Natural killer cell (primary cell): Measurements from ENCODE around the gene ZNF415. TPM values are rescaled to one million over a fixed set of nuclear protein-coding genes. Genes with fewer than 3 reads are reported as not detected.

Source experiments
- ATAC-seq, 3 donors: fragments of 150-1000 bp in 2 of 3; fragments of 200-7000 bp in 1 of 3; cut with Tn5 transposase; 1 replicate in 1 of 3; 2 replicates in 2 of 3; pipeline ENCODE4 v1.10.0; 2021; ENCODE audit warnings: mild to moderate bottlenecking in 2 of 3, moderate library complexity in 2 of 3
- DNase-seq, 2 donors: peaks; one replicate each; pipeline versions ENCODE4 v3.0.0 to v3.0.0-alpha.2; 2013 to 2021; ENCODE audit warnings: mixed read lengths in 1 of 2
- H3K27ac ChIP-seq: one replicate; pipeline ENCODE4 v1.5.1; 2013; ENCODE audit warnings: mild to moderate bottlenecking, low read length
- H3K27me3 ChIP-seq: one replicate; pipeline ENCODE4 v1.6.1; 2013; ENCODE audit warnings: low read length; ENCODE audit not compliant: control insufficient read depth, insufficient read depth
- H3K36me3 ChIP-seq: one replicate; pipeline ENCODE4 v1.6.1; 2013; ENCODE audit warnings: low read length; ENCODE audit not compliant: control insufficient read depth, insufficient read depth
- H3K4me1 ChIP-seq: one replicate; pipeline ENCODE4 v1.6.1; 2013; ENCODE audit warnings: low read length; ENCODE audit not compliant: control insufficient read depth, insufficient read depth
- H3K4me3 ChIP-seq: one replicate; pipeline ENCODE4 v1.5.1; 2013; ENCODE audit warnings: low read length
- H3K9me3 ChIP-seq: one replicate; pipeline ENCODE4 v1.6.1; 2013; ENCODE audit warnings: low read length; ENCODE audit not compliant: control insufficient read depth, insufficient read depth
- H3K27ac Mint-ChIP-seq, 2 donors: one replicate each; pipeline ENCODE4 v1.8.0; 2022; ENCODE audit warnings: mild to moderate bottlenecking in 2 of 2, mixed read lengths in 2 of 2, moderate library complexity in 1 of 2
- H3K27me3 Mint-ChIP-seq, 2 donors: one replicate each; pipeline ENCODE4 v1.8.0; 2022; ENCODE audit warnings: low read depth in 2 of 2, mixed read lengths in 2 of 2
- H3K36me3 Mint-ChIP-seq: one replicate; pipeline ENCODE4 v1.8.0; 2022; ENCODE audit warnings: mixed read lengths
- H3K4me1 Mint-ChIP-seq, 2 donors: one replicate each; pipeline ENCODE4 v1.8.0; 2022; ENCODE audit warnings: mixed read lengths in 2 of 2
- H3K4me3 Mint-ChIP-seq: one replicate; pipeline ENCODE4 v1.8.0; 2022; ENCODE audit warnings: mild to moderate bottlenecking, moderate library complexity, mixed read lengths
- H3K9me3 Mint-ChIP-seq, 2 donors: one replicate each; pipeline ENCODE4 v1.8.0; 2022; ENCODE audit warnings: mixed read lengths in 2 of 2
- CTCF ChIP-seq: fragments of 200-600 bp; IDR thresholded peaks from one replicate; pipeline ENCODE4 v1.8.0; 2022; ENCODE audit warnings: antibody characterized with exemption
- WGBS: methylation state at CpG from one replicate; pipeline ENCODE4 v1.1.7; 2013; ENCODE audit warnings: missing lambda C conversion rate; ENCODE audit not compliant: insufficient coverage; 5-methylcytosine and 5-hydroxymethylcytosine counted together
- intact Hi-C: fragments of 100-400 bp; cut with micrococcal nuclease; formaldehyde crosslinking; loops from one replicate; pipeline ENCODE4 v1.14.2; 2022
- total RNA-seq, 4 donors: library from RNA; stranded (reverse); fragments of 120-200 nt in 1 of 4; gene quantifications; one replicate each; pipeline versions ENCODE4 v1.2.3 to v1.2.4, GENCODE V29; 2013 to 2022

Gene ZNF415
- total RNA-seq: 1 to 10 TPM; 1.3 to 3.1 (median 1.7) TPM
- 5.4 TPM for total RNA-seq (2013)

- WGBS: 4% methylated on average over 51 of the region's 51 CpGs
- Mint-ChIP-seq H3K9me3 (peaks cover 4 to 16% of the 10 kb centered on the region in 2 donors), H3K4me3 (peak within 1 kb of the TSS; percentile 69), H3K27me3 (no peaks in the 10 kb centered on the region), H3K27ac (peak within 1 kb of the TSS; percentile 50 to 59), H3K36me3 (peaks cover 25% of the 10 kb centered on the region), H3K4me1 (peaks cover 7 to 21% of the 10 kb centered on the region in 2 donors)
- H3K27me3 ChIP-seq: peaks cover 5% of the 10 kb centered on the region
- intact Hi-C loops: no loop called here
- H3K27ac ChIP-seq: peak within 1 kb of the TSS; percentile 70
- peak in 2 of 3 donors; percentile 75 to 96 for ATAC-seq
- H3K9me3 ChIP-seq: peaks cover 34% of the 10 kb centered on the region
- peak within 1 kb of the TSS; percentile 71 for H3K4me3 ChIP-seq
- peak; percentile 60 to 71 for DNase-seq
- peaks cover 15% of the 10 kb centered on the region for H3K4me1 ChIP-seq
- TF ChIP-seq CTCF: no peak
- H3K36me3 ChIP-seq: no peaks in the 10 kb centered on the region
Measured at GRCh38 chr19:53132141-53132991, at the start of gene ZNF415. Gene ZNF415, minus strand, starts transcription at chr19:53132910. Its CDS starts 10,234 bp downstream, at chr19:53122676.

DNA sequence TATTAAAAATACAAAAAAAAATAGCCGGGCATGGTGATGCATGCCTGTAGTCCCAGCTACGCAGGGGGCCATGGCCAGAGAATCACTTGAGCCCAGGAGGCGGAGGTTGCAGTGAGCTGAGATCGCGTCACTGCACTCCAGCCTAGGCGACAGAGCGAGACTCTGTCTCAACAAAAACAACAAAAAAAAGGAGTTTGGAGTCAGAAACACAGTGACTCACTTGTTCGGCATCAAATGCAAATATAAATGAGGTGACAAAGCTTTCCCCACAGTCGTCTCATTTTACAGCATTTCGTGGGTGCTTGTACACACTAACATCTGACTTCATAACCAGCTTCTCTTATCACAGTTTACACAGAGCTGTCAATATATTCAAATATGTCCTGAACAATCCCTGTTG, 49.5 kb upstream of the ZNF415 start:
- no peaks in the 10 kb centered on the region for H3K36me3 Mint-ChIP-seq

GRCh38 chr19:53177986-53178385, 45.3 kb upstream of the ZNF415 start:
- Histone ChIP-seq H3K4me1 (no peaks in the 10 kb centered on the region), H3K4me3 (no peak overlapping the region), H3K36me3 (peaks cover 4% of the 10 kb centered on the region), H3K27ac (no peak overlapping the region), H3K27me3 (no peaks in the 10 kb centered on the region), H3K9me3 (peaks cover 7% of the 10 kb centered on the region)
- Mint-ChIP-seq H3K36me3 (peaks cover 17% of the 10 kb centered on the region), H3K27ac (no peak overlapping the region), H3K4me3 (no peak overlapping the region), H3K4me1 (no peaks in the 10 kb centered on the region), H3K9me3 (peaks cover 2 to 5% of the 10 kb centered on the region in 2 donors), H3K27me3 (no peaks in the 10 kb centered on the region)
- TF ChIP-seq CTCF: no peak
- ATAC-seq: no peak
- WGBS: 93% methylated on average over 5 of the region's 5 CpGs
- intact Hi-C loops: no loop called here
- no peak for DNase-seq

More for the DNA sequence above, 49.5 kb upstream of the ZNF415 start:
- H3K27me3 ChIP-seq: no peaks in the 10 kb centered on the region
- Mint-ChIP-seq H3K4me1 (no peaks in the 10 kb centered on the region), H3K4me3 (no peak overlapping the region), H3K27me3 (no peaks in the 10 kb centered on the region), H3K27ac (no peak overlapping the region), H3K9me3 (no peaks in the 10 kb centered on the region)
- ATAC-seq (no peak), DNase-seq (no peak)
- peaks cover 4% of the 10 kb centered on the region for H3K9me3 ChIP-seq
- H3K36me3 ChIP-seq: peaks cover 6% of the 10 kb centered on the region
- intact Hi-C loops: no loop called here
- H3K4me1 ChIP-seq: no peaks in the 10 kb centered on the region
- no peak overlapping the region for H3K27ac ChIP-seq
- TF ChIP-seq CTCF: no peak
- H3K4me3 ChIP-seq: no peak overlapping the region
- 96% methylated on average over 10 of the region's 10 CpGs for WGBS
